NCI-H146 treated with DMSO at 0.1 percent for 48 hours (cell line): ENCODE data around the gene TOM1L2.

ENCODE experiments used
- DNase-seq: peaks from one replicate; lab custom pipeline; 2025; ENCODE audit not compliant: unreplicated experiment; lab: John Stamatoyannopoulos, UW

Gene TOM1L2

GRCh38 chr17:17837966-17838962 lies 133.9 kb downstream of the TOM1L2 start:
- no peak for DNase-seq

GRCh38 chr17:17837380-17837821 lies 134.8 kb downstream of the TOM1L2 start:
- no peak for DNase-seq

GRCh38 chr17:17836818-17837379 lies 135.3 kb downstream of the TOM1L2 start, which contains the start of gene SREBF1:
SREBF1 (minus strand) TSS chr17:17836986; CDS start chr17:17836817, 169 bp downstream.
- DNase-seq, result no peak

- peak; percentile 82 for DNase-seq
Measured at GRCh38 chr17:17836250-17836817, 135.9 kb downstream of the TOM1L2 start.

GRCh38 chr17:17835415-17836249 lies 136.6 kb downstream of the TOM1L2 start:
- no peak for DNase-seq

GRCh38 chr17:17834974-17835373 lies 137.2 kb downstream of the TOM1L2 start:
- DNase-seq, result no peak

- no peak for DNase-seq
Measured at GRCh38 chr17:17833658-17834357, 138.4 kb downstream of the TOM1L2 start.

- no peak for DNase-seq
Measured at GRCh38 chr17:17832032-17832363, 140.2 kb downstream of the TOM1L2 start.

GRCh38 chr17:17831208-17832031 lies 140.8 kb downstream of the TOM1L2 start:
- no peak for DNase-seq

- DNase-seq, result no peak
Measured at GRCh38 chr17:17830740-17831207, 141.4 kb downstream of the TOM1L2 start.

- no peak for DNase-seq
Measured at GRCh38 chr17:17830269-17830567, 142.0 kb downstream of the TOM1L2 start.

GRCh38 chr17:17827826-17828621 lies 144.2 kb downstream of the TOM1L2 start:
- peak; percentile 12 for DNase-seq

- no peak for DNase-seq
Measured at GRCh38 chr17:17826942-17827785, 145.0 kb downstream of the TOM1L2 start.

GRCh38 chr17:17826342-17826713 lies 145.9 kb downstream of the TOM1L2 start:
- DNase-seq, result no peak

GRCh38 chr17:17824783-17825614 lies 147.2 kb downstream of the TOM1L2 start:
- DNase-seq, result no peak

GRCh38 chr17:17824119-17824782 lies 147.9 kb downstream of the TOM1L2 start:
- no peak for DNase-seq
